ENCODE results near the gene IFT20. TPM values are rescaled to one million over a fixed set of nuclear protein-coding genes. Genes with fewer than 3 reads are reported as not detected.

IFT20 gene
- total and polyA plus RNA-seq, 10 of the 15 experiments (the other 5 are each of a cell fraction or from before 2014, with no cell fraction given), result 9.4 to 38.2 (median 19.1) TPM

GRCh38 chr17:28318759-28319597, 16.3 kb downstream of the IFT20 start, which contains the start of gene TMEM97:
TMEM97 (plus strand) TSS chr17:28319200; CDS start chr17:28319240, 40 bp downstream.
- H3K27me3 ChIP-seq (replicated peaks in 1 of 2; ENCODE audit: control insufficient read depth in 2 of 2, insufficient read depth in 2 of 2, low read length in 1 of 2), result no peaks in the 10 kb centered on the region
- DNase-seq (ENCODE audit: low read depth, low spot score) (peak; percentile 87), ATAC-seq (peak; percentile 98), FAIRE-seq (peak; percentile 80)
- ChIA-PET POLR2A (interaction anchor here (0.8 to 2.7 kb wide), 5 partner anchors 14 to 238 kb away, joined by 3 to 13 read pairs (median 3); partner anchors contain the start of genes IFT20 and TNFAIP1), CTCF (interaction anchor here (0.8 to 4.0 kb wide), 7 partner anchors 16 to 513 kb away, joined by 3 to 29 read pairs (median 3); partner anchors contain the start of genes IFT20 and TNFAIP1), RAD21 (ENCODE audit: unreplicated experiment) (interaction anchor here (4.0 kb wide), 1 partner anchor 16 kb away, joined by 19 read pairs; the partner anchor contains the start of genes IFT20 and TNFAIP1), SMC1A (ENCODE audit: uncharacterized antibody, unreplicated experiment) (interaction anchor here (0.5 to 2.2 kb wide), 8 partner anchors 10 to 92 kb away, joined by 3 to 12 read pairs (median 4); partner anchors contain the start of genes IFT20, POLDIP2 and TNFAIP1)
- H3K79me2 ChIP-seq (ENCODE audit: control insufficient read depth, insufficient read depth, low read length), result peaks cover 48% of the 10 kb centered on the region
- peak within 1 kb of the TSS; percentile 77 for H3K9ac ChIP-seq (ENCODE audit: control insufficient read depth, insufficient read depth, low read length)
- peak within 1 kb of the TSS; percentile 73 for H3K27ac ChIP-seq (ENCODE audit: control insufficient read depth, insufficient read depth)
- under 1% methylated on average over 72 of the region's 72 CpGs for WGBS (ENCODE audit: insufficient coverage, insufficient replicate concordance, low lambda C conversion rate, missing lambda C conversion rate)
- intact Hi-C loops (cut with micrococcal nuclease; ENCODE audit: unreplicated experiment) (loop anchor here (1.0 to 10.0 kb wide), 2 partner anchors 16 to 264 kb away; partner anchors contain the start of genes IFT20 and TNFAIP1), in situ Hi-C loops (cut with MboI) (no loop called here)
- no peaks in the 10 kb centered on the region; a peak in 2 of 4 replicates for H3K36me3 ChIP-seq (ENCODE audit: control insufficient read depth in 2 of 2, insufficient read depth in 2 of 2, low read length in 1 of 2)
- peak within 1 kb of the TSS; percentile 94 for H3K4me3 ChIP-seq
- no peaks in the 10 kb centered on the region for H4K20me1 ChIP-seq (ENCODE audit: control insufficient read depth, insufficient read depth)
- BruUV-seq (replicated peaks), result no TSS peak
- no peaks in the 10 kb centered on the region for H3K9me3 ChIP-seq (replicated peaks; ENCODE audit: control insufficient read depth, insufficient read depth, low read length)
- H3K4me2 ChIP-seq (ENCODE audit: control insufficient read depth, insufficient read depth), result peak within 1 kb of the TSS; percentile 71
- peak within 1 kb of the TSS; percentile 89 for H2AFZ ChIP-seq (ENCODE audit: control insufficient read depth, low read depth, low read length)
- no peaks in the 10 kb centered on the region; the same call in 1 of the 2 replicates for H3K4me1 ChIP-seq (ENCODE audit: control insufficient read depth, insufficient read depth, low read length)
- TF ChIP-seq SUZ12 (IDR thresholded peaks at IDR 0.05; ENCODE audit: unreplicated experiment), result no peak
- no peak for TF ChIP-seq KAT2A (conservative IDR thresholded peaks at IDR 0.05; ENCODE audit: control insufficient read depth, low read depth, low read length)
- TF ChIP-seq SMARCA5 (IDR thresholded peaks at IDR 0.05), result 0 out of 2 replicates have a peak, but pooled peaks have one; percentile 25
- peak; percentile 82; the same call in 1 of the 2 replicates for TF ChIP-seq HDGF (IDR thresholded peaks at IDR 0.05)
- no peak for TF ChIP-seq TBL1XR1 (IDR thresholded peaks at IDR 0.05; ENCODE audit: low read depth, low read length)
- TF ChIP-seq, protein P1, sequence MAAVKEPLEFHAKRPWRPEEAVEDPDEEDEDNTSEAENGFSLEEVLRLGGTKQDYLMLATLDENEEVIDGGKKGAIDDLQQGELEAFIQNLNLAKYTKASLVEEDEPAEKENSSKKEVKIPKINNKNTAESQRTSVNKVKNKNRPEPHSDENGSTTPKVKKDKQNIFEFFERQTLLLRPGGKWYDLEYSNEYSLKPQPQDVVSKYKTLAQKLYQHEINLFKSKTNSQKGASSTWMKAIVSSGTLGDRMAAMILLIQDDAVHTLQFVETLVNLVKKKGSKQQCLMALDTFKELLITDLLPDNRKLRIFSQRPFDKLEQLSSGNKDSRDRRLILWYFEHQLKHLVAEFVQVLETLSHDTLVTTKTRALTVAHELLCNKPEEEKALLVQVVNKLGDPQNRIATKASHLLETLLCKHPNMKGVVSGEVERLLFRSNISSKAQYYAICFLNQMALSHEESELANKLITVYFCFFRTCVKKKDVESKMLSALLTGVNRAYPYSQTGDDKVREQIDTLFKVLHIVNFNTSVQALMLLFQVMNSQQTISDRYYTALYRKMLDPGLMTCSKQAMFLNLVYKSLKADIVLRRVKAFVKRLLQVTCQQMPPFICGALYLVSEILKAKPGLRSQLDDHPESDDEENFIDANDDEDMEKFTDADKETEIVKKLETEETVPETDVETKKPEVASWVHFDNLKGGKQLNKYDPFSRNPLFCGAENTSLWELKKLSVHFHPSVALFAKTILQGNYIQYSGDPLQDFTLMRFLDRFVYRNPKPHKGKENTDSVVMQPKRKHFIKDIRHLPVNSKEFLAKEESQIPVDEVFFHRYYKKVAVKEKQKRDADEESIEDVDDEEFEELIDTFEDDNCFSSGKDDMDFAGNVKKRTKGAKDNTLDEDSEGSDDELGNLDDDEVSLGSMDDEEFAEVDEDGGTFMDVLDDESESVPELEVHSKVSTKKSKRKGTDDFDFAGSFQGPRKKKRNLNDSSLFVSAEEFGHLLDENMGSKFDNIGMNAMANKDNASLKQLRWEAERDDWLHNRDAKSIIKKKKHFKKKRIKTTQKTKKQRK (IDR thresholded peaks at IDR 0.05; ENCODE audit: low read depth, low read length), result no peak
- TF ChIP-seq, protein P2, sequence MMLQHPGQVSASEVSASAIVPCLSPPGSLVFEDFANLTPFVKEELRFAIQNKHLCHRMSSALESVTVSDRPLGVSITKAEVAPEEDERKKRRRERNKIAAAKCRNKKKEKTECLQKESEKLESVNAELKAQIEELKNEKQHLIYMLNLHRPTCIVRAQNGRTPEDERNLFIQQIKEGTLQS (IDR thresholded peaks at IDR 0.05; ENCODE audit: borderline replicate concordance, extremely low read depth, low read depth, low read length), result no peak
- peak; percentile 91 for TF ChIP-seq CREB1 (IDR thresholded peaks at IDR 0.05; ENCODE audit: low read depth)
- no peak for TF ChIP-seq ZBTB33 (IDR thresholded peaks at IDR 0.05)
- TF ChIP-seq, protein P3, sequence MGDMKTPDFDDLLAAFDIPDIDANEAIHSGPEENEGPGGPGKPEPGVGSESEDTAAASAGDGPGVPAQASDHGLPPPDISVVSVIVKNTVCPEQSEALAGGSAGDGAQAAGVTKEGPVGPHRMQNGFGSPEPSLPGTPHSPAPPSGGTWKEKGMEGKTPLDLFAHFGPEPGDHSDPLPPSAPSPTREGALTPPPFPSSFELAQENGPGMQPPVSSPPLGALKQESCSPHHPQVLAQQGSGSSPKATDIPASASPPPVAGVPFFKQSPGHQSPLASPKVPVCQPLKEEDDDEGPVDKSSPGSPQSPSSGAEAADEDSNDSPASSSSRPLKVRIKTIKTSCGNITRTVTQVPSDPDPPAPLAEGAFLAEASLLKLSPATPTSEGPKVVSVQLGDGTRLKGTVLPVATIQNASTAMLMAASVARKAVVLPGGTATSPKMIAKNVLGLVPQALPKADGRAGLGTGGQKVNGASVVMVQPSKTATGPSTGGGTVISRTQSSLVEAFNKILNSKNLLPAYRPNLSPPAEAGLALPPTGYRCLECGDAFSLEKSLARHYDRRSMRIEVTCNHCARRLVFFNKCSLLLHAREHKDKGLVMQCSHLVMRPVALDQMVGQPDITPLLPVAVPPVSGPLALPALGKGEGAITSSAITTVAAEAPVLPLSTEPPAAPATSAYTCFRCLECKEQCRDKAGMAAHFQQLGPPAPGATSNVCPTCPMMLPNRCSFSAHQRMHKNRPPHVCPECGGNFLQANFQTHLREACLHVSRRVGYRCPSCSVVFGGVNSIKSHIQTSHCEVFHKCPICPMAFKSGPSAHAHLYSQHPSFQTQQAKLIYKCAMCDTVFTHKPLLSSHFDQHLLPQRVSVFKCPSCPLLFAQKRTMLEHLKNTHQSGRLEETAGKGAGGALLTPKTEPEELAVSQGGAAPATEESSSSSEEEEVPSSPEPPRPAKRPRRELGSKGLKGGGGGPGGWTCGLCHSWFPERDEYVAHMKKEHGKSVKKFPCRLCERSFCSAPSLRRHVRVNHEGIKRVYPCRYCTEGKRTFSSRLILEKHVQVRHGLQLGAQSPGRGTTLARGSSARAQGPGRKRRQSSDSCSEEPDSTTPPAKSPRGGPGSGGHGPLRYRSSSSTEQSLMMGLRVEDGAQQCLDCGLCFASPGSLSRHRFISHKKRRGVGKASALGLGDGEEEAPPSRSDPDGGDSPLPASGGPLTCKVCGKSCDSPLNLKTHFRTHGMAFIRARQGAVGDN (IDR thresholded peaks at IDR 0.05), result peak; percentile 15; the same call in 1 of the 2 replicates
- TF ChIP-seq IKZF2 (IDR thresholded peaks at IDR 0.05), result no peak
- TF ChIP-seq DPF2 (IDR thresholded peaks at IDR 0.05), result peak; percentile 69; the same call in 1 of the 2 replicates
